Peyer's patch (tissue), 4 donors: ENCODE data around the gene PLEKHM3.

Source experiments
- POLR2A ChIP-seq, 2 donors: fragments of 450-650 bp; IDR thresholded peaks; one replicate each; pipeline ENCODE4 v1.5.1; 2017; ENCODE audit warnings: antibody characterized with exemption in 2 of 2, mild to moderate bottlenecking in 2 of 2, moderate library complexity in 2 of 2
- TF ChIP-seq, protein P1 (sequence below), 6 experiments: fragments of 450-650 bp in 4 of 6; fragments of 200-600 bp in 2 of 6; sonication (generic) in 1 of 6; IDR thresholded peaks; one replicate each; pipeline ENCODE4 v1.5.1; 2017 to 2019; ENCODE audit warnings: antibody characterized with exemption in 6 of 6, mild to moderate bottlenecking in 3 of 6, moderate library complexity in 1 of 6

- TF ChIP-seq, protein P1, sequence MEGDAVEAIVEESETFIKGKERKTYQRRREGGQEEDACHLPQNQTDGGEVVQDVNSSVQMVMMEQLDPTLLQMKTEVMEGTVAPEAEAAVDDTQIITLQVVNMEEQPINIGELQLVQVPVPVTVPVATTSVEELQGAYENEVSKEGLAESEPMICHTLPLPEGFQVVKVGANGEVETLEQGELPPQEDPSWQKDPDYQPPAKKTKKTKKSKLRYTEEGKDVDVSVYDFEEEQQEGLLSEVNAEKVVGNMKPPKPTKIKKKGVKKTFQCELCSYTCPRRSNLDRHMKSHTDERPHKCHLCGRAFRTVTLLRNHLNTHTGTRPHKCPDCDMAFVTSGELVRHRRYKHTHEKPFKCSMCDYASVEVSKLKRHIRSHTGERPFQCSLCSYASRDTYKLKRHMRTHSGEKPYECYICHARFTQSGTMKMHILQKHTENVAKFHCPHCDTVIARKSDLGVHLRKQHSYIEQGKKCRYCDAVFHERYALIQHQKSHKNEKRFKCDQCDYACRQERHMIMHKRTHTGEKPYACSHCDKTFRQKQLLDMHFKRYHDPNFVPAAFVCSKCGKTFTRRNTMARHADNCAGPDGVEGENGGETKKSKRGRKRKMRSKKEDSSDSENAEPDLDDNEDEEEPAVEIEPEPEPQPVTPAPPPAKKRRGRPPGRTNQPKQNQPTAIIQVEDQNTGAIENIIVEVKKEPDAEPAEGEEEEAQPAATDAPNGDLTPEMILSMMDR (IDR thresholded peaks at IDR 0.05), result no peak
- TF ChIP-seq POLR2A (IDR thresholded peaks at IDR 0.05), result no peak
These were observed 81.0 kb downstream of the PLEKHM3 start for GRCh38 chr2:207944334-207944733.
